Common myeloid progenitor, CD34-positive (primary cell): ENCODE results near the gene SBDS. TPM values are rescaled to one million over a fixed set of nuclear protein-coding genes. Genes with fewer than 3 reads are reported as not detected.
"Not testable (repeated sequence)": the region's sequence is repeated elsewhere in the genome, so short reads cannot be mapped to it uniquely, and the experiment has no call there.

Source experiments
- CTCF ChIA-PET: fragments of 350-600 bp; sonication (Branson Sonifier 250); formaldehyde crosslinking; loops from one replicate; lab custom pipeline; 2021; ENCODE audit warnings: antibody characterized with exemption; lab: Charles Lee
- POLR2A ChIA-PET: fragments of 350-600 bp; sonication (Branson Sonifier 250); formaldehyde crosslinking; loops from one replicate; lab custom pipeline; 2021; ENCODE audit warnings: antibody characterized with exemption; lab: Charles Lee
- DNase-seq, 3 donors: peaks; one replicate each; pipeline versions ENCODE4 v3.0.0 to v3.0.0-alpha.2; 2013
- H3K27ac ChIP-seq, 2 experiments: 1 replicate in 1 of 2; 2 replicates in 1 of 2; pipeline ENCODE4 v1.7.0; 2013; ENCODE audit warnings: inconsistent platforms in 2 of 2, low read length in 2 of 2, mild to moderate bottlenecking in 2 of 2, low read depth in 1 of 2, moderate library complexity in 1 of 2; ENCODE audit not compliant: severe bottlenecking in 2 of 2, insufficient read depth in 1 of 2, poor library complexity in 1 of 2
- H3K27me3 ChIP-seq, 5 experiments: replicated peaks in 2 of 5; 1 replicate in 3 of 5; 2 replicates in 2 of 5; pipeline versions ENCODE4 v1.6.1 to v1.7.0; 2013; ENCODE audit warnings: low read length in 4 of 5, mild to moderate bottlenecking in 2 of 5, moderate library complexity in 2 of 5, inconsistent platforms in 1 of 5; ENCODE audit not compliant: insufficient read depth in 5 of 5, control insufficient read depth in 4 of 5
- H3K36me3 ChIP-seq, 4 experiments: 1 replicate in 2 of 4; 2 replicates in 2 of 4; pipeline versions ENCODE4 v1.6.1 to v1.7.0; 2013; ENCODE audit warnings: low read length in 3 of 4, control low read depth in 1 of 4, mild to moderate bottlenecking in 1 of 4; ENCODE audit not compliant: control insufficient read depth in 4 of 4, insufficient read depth in 4 of 4
- H3K4me1 ChIP-seq, 4 experiments: 1 replicate in 3 of 4; 2 replicates in 1 of 4; pipeline versions ENCODE4 v1.6.1 to v1.7.1; 2013; ENCODE audit warnings: low read length in 3 of 4, mild to moderate bottlenecking in 3 of 4, control low read depth in 1 of 4, inconsistent platforms in 1 of 4, moderate library complexity in 1 of 4; ENCODE audit not compliant: control insufficient read depth in 4 of 4, insufficient read depth in 4 of 4; ENCODE audit errors: control extremely low read depth in 1 of 4
- H3K4me3 ChIP-seq, 7 experiments: 1 replicate in 4 of 7; 2 replicates in 3 of 7; pipeline versions ENCODE4 v1.5.1 to v1.7.0; 2013; ENCODE audit warnings: mild to moderate bottlenecking in 7 of 7, low read length in 6 of 7, moderate library complexity in 6 of 7, inconsistent platforms in 2 of 7, low read depth in 2 of 7, control low read depth in 1 of 7; ENCODE audit not compliant: insufficient read depth in 4 of 7, control insufficient read depth in 1 of 7; ENCODE audit errors: extremely low read depth in 1 of 7
- H3K9me3 ChIP-seq, 5 experiments: 1 replicate in 4 of 5; 2 replicates in 1 of 5; pipeline versions ENCODE4 v1.6.1 to v1.7.1; 2013; ENCODE audit warnings: low read length in 4 of 5, mild to moderate bottlenecking in 2 of 5, inconsistent platforms in 1 of 5, low read depth in 1 of 5, moderate library complexity in 1 of 5; ENCODE audit not compliant: control insufficient read depth in 4 of 5, insufficient read depth in 2 of 5; ENCODE audit errors: control extremely low read depth in 1 of 5
- WGBS: methylation state at CpG from one replicate; pipeline ENCODE4 v1.1.5; 2013; ENCODE audit not compliant: insufficient coverage; 5-methylcytosine and 5-hydroxymethylcytosine counted together
- polyA plus RNA-seq: library from polyadenylated mRNA; unstranded; fragments of 120-200 nt; gene quantifications from one replicate; pipeline ENCODE4 v1.2.1, GENCODE V29; 2013

Gene SBDS
- polyA plus RNA-seq = 123 TPM

- H3K9me3 ChIP-seq, H3K27me3 ChIP-seq: not testable (repeated sequence)
- WGBS = 0% methylated on average over 33 of the region's 59 CpGs
- peak; percentile 98 to 99 (median 99) for DNase-seq
- ChIA-PET CTCF (interaction anchor here (1.2 kb wide), 1 partner anchor 33 kb away, joined by 4 read pairs; no protein-coding TSS in a partner anchor), POLR2A (interaction anchor here (0.6 kb wide), 1 partner anchor 63 kb away, joined by 3 read pairs; no protein-coding TSS in a partner anchor)
- Histone ChIP-seq H3K27ac (peak within 1 kb of the TSS; percentile 72 to 89), H3K36me3 (peaks cover 0 to 27% (median 3%) of the 10 kb centered on the region in 4 experiments), H3K4me3 (peak within 1 kb of the TSS; percentile 49 to 91 (median 82)), H3K4me1 (peaks cover 0 to 13% (median 9%) of the 10 kb centered on the region in 4 experiments)
Measured at GRCh38 chr7:66995050-66995776, at the start of gene SBDS. Gene SBDS, minus strand, starts transcription at chr7:66995586. Its CDS starts 169 bp downstream, at chr7:66995417.

- H3K4me3 ChIP-seq, H3K4me1 ChIP-seq, POLR2A ChIA-PET, H3K9me3 ChIP-seq, H3K27ac ChIP-seq, CTCF ChIA-PET, H3K36me3 ChIP-seq, H3K27me3 ChIP-seq: not testable (repeated sequence)
- peak in 2 of 3 donors; percentile 7 to 16 for DNase-seq
- WGBS = no CpG with 5 or more reads among the region's 4 CpGs
Measured at GRCh38 chr7:67043559-67043930, 48.2 kb upstream of the SBDS start.

- H3K4me3 ChIP-seq, H3K36me3 ChIP-seq, H3K27me3 ChIP-seq, H3K4me1 ChIP-seq, H3K9me3 ChIP-seq, H3K27ac ChIP-seq, CTCF ChIA-PET: not testable (repeated sequence)
- DNase-seq = peak; percentile 7 to 73 (median 51)
- WGBS = no CpG with 5 or more reads among the region's 5 CpGs
- POLR2A ChIA-PET = interaction anchor here (0.6 kb wide), 1 partner anchor 1091 kb away, joined by 5 read pairs; no protein-coding TSS in a partner anchor
Measured at GRCh38 chr7:67042781-67043558, 47.6 kb upstream of the SBDS start.

GRCh38 chr7:67040832-67041231 lies 45.4 kb upstream of the SBDS start:
- not testable (repeated sequence) for DNase-seq, H3K4me3 ChIP-seq, H3K9me3 ChIP-seq, H3K4me1 ChIP-seq, H3K27me3 ChIP-seq, H3K36me3 ChIP-seq, H3K27ac ChIP-seq
- ChIA-PET CTCF (interaction anchor here (1.1 kb wide), 1 partner anchor 24 kb away, joined by 4 read pairs; no protein-coding TSS in a partner anchor), POLR2A (interaction anchor here (0.6 kb wide), 2 partner anchors 278 to 703 kb away, joined by 3 to 11 read pairs; no protein-coding TSS in a partner anchor)
- no CpG with 5 or more reads among the region's 2 CpGs for WGBS

- POLR2A ChIA-PET, H3K36me3 ChIP-seq, H3K9me3 ChIP-seq, H3K4me3 ChIP-seq, CTCF ChIA-PET, DNase-seq, H3K4me1 ChIP-seq, H3K27ac ChIP-seq, H3K27me3 ChIP-seq: not testable (repeated sequence)
- WGBS = 67% methylated on average over 1 of the region's 10 CpGs
Measured at GRCh38 chr7:67036432-67037395, 41.3 kb upstream of the SBDS start.

GRCh38 chr7:67033251-67033650 lies 37.9 kb upstream of the SBDS start:
- ChIA-PET CTCF (no interaction called here), POLR2A (no interaction called here)
- no peak overlapping the region for H3K27ac ChIP-seq
- no peaks in the 10 kb centered on the region for H3K27me3 ChIP-seq
- H3K9me3 ChIP-seq = peaks cover 0 to 7% (median 5%) of the 10 kb centered on the region in 5 experiments
- H3K36me3 ChIP-seq = peaks cover 4 to 13% (median 8%) of the 10 kb centered on the region in 4 experiments
- no peaks in the 10 kb centered on the region for H3K4me1 ChIP-seq
- WGBS = 80% methylated on average over 5 of the region's 5 CpGs
- no peak overlapping the region for H3K4me3 ChIP-seq
- DNase-seq = no peak
